ENCODE data around the gene CRTC1.

Gene CRTC1

GRCh38 chr19:18669883-18670282 lies 13.6 kb upstream of the CRTC1 start:
- Histone ChIP-seq H3K9ac (ENCODE audit: low read length) (no peak overlapping the region), H4K20me1 (ENCODE audit: low read depth, low read length) (no peaks in the 10 kb centered on the region), H3K27ac (ENCODE audit: low read depth, low read length) (no peak overlapping the region), H3F3A (ENCODE audit: insufficient read depth) (no peaks in the 10 kb centered on the region), H3K9me3 (ENCODE audit: insufficient read depth, low read length) (no peaks in the 10 kb centered on the region), H3K9me2 (replicated peaks; ENCODE audit: insufficient read depth, low read length) (no peaks in the 10 kb centered on the region), H3K79me2 (ENCODE audit: insufficient read depth, low read length) (no peaks in the 10 kb centered on the region), H3K27me3 (ENCODE audit: low read length) (no peaks in the 10 kb centered on the region), H3K36me3 (ENCODE audit: low read length) (no peaks in the 10 kb centered on the region), H2AFZ (ENCODE audit: low read depth, low read length, severe bottlenecking) (no peak overlapping the region), H3K4me3 (ENCODE audit: insufficient read depth, low read length, poor library complexity, severe bottlenecking) (no peak overlapping the region), H3K4me2 (ENCODE audit: low read depth, low read length, poor library complexity, severe bottlenecking) (no peak overlapping the region)
- TF ChIP-seq EZH2phosphoT487 (conservative IDR thresholded peaks at IDR 0.05; ENCODE audit: low read length) (no peak), CTCF (IDR thresholded peaks at IDR 0.05; ENCODE audit: insufficient read depth, low read length, poor library complexity, severe bottlenecking) (no peak)

DNA sequence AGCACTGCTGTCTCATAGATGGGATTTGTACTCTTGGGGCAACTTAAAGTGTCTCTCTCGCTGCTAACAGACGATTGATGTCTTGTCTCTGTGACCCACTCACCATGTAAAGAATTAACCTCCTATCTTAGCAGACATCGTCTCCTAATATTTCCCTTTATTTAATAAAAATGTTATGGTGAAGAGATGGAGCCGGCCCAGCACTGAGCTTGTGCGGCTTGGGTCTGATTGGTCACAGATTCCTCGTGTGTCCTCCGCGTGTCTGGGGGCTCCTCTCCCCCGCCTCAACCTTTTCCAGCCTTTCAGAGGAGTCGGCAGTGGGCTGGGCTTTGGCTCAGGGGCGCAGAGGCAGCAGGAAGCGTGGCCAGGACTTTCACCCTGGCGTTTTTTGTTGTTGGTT lies 13.2 kb upstream of the CRTC1 start:
- Histone ChIP-seq H3K79me2 (ENCODE audit: insufficient read depth, low read length) (no peaks in the 10 kb centered on the region), H3F3A (ENCODE audit: insufficient read depth) (no peaks in the 10 kb centered on the region), H3K9me2 (replicated peaks; ENCODE audit: insufficient read depth, low read length) (no peaks in the 10 kb centered on the region), H3K4me2 (ENCODE audit: low read depth, low read length, poor library complexity, severe bottlenecking) (no peak overlapping the region), H3K9ac (ENCODE audit: low read length) (no peak overlapping the region), H3K9me3 (ENCODE audit: insufficient read depth, low read length) (no peaks in the 10 kb centered on the region), H2AFZ (ENCODE audit: low read depth, low read length, severe bottlenecking) (no peak overlapping the region), H4K20me1 (ENCODE audit: low read depth, low read length) (no peaks in the 10 kb centered on the region), H3K27ac (ENCODE audit: low read depth, low read length) (no peak overlapping the region), H3K27me3 (ENCODE audit: low read length) (no peaks in the 10 kb centered on the region), H3K4me3 (ENCODE audit: insufficient read depth, low read length, poor library complexity, severe bottlenecking) (no peak overlapping the region), H3K36me3 (ENCODE audit: low read length) (no peaks in the 10 kb centered on the region)
- TF ChIP-seq CTCF (IDR thresholded peaks at IDR 0.05; ENCODE audit: insufficient read depth, low read length, poor library complexity, severe bottlenecking) (no peak), EZH2phosphoT487 (conservative IDR thresholded peaks at IDR 0.05; ENCODE audit: low read length) (no peak)

- Histone ChIP-seq H3K9ac (ENCODE audit: low read length) (no peak overlapping the region), H3K36me3 (ENCODE audit: low read length) (no peaks in the 10 kb centered on the region), H3K27ac (ENCODE audit: low read depth, low read length) (no peak overlapping the region), H3K9me2 (replicated peaks; ENCODE audit: insufficient read depth, low read length) (no peaks in the 10 kb centered on the region), H3K4me3 (ENCODE audit: insufficient read depth, low read length, poor library complexity, severe bottlenecking) (no peak overlapping the region), H3K27me3 (ENCODE audit: low read length) (no peaks in the 10 kb centered on the region), H4K20me1 (ENCODE audit: low read depth, low read length) (no peaks in the 10 kb centered on the region), H3K79me2 (ENCODE audit: insufficient read depth, low read length) (no peaks in the 10 kb centered on the region), H2AFZ (ENCODE audit: low read depth, low read length, severe bottlenecking) (no peak overlapping the region), H3K4me2 (ENCODE audit: low read depth, low read length, poor library complexity, severe bottlenecking) (no peak overlapping the region), H3K9me3 (ENCODE audit: insufficient read depth, low read length) (no peaks in the 10 kb centered on the region), H3F3A (ENCODE audit: insufficient read depth) (no peaks in the 10 kb centered on the region)
- TF ChIP-seq CTCF (IDR thresholded peaks at IDR 0.05; ENCODE audit: insufficient read depth, low read length, poor library complexity, severe bottlenecking), result no peak
- no peak for TF ChIP-seq EZH2phosphoT487 (conservative IDR thresholded peaks at IDR 0.05; ENCODE audit: low read length)
Observed at GRCh38 chr19:18671303-18672043, 12.0 kb upstream of the CRTC1 start.

Measured in SU-DHL-6 (cell line).